Inflammatory macrophage treated with lipopolysaccharide for 4 hours (primary cell): Measurements from ENCODE around the gene MYH7.
"Not testable (repeated sequence)": the region's sequence is repeated elsewhere in the genome, so short reads cannot be mapped to it uniquely, and the experiment has no call there.

Source experiments
- DNase-seq: peaks from one replicate; pipeline ENCODE4 v3.0.0-alpha.2; 2020

Gene MYH7

DNA sequence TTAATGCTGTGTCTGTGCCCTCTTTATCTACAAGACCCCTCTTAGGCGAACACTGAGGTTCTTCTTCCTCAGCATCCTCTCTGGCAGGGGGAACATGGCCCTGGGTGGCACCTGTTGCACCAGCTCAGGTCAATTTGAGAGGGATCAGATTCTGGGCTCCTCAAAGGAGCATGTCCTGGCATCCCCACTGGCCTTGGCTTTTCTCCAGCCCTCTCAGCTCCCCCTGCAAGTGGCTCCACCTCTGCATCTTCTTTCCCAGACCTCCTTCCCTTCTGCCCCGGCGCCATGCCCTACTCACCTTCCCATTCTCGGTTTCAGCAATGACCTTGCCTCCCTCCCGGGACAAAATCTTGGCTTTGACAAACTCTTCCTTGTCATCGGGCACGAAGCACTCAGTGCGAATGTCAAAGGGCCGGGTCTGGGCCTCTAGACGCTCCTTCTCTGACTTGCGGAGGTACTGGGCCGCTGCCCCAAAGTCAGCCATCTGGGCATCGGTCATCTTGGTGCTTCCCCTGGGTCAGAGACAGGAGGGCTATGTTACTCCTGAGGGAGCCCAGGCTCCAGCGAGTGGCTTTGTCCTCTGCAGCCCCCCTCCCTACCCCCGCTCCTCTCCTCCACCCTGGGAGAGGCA is 28.6 kb downstream of the MYH7 start:
- no peak for DNase-seq

DNA sequence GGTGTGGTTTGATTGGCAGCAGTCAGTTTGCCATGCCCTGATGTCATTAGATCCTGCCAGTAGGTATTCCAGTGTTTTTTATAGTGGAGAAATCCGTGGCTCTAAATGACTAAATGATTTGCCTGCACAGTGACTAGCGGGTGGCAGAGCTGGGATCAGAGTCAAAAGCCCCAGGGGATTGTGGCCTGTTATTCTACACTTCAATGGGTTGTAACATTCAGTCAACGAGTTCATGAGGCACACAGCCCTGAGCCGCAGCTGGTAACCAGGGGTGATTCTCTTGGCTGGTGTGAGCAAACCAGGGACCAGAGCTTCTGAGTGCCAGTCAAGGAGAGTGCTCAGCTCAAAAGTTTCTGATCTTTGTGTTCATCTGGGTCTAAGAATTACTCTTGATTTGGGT is 29.2 kb downstream of the MYH7 start:
- no peak for DNase-seq

DNA sequence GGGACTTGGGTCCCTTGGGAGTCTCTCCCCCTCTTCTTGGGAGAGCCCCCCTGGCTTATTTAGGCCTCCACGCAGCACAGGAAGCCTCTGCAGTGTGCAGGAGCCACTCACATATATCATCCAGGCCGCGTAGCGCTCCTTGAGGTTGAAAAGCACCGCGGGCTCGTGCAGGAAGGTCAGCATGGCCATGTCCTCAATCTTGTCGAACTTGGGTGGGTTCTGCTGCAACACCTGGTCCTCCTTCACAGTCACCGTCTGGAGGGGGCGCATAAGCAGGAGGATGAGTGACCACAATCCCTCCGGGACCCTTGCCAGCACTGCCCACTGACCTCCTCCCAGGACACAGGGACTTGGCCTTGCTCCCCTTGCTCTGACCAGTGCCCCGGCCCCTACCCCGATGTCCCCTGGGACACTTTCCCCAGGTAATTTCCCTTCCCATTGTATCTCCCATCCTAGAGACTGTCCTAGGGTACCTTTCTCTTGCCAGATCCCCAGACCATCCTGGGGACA is 29.9 kb downstream of the MYH7 start:
- no peak for DNase-seq

DNA sequence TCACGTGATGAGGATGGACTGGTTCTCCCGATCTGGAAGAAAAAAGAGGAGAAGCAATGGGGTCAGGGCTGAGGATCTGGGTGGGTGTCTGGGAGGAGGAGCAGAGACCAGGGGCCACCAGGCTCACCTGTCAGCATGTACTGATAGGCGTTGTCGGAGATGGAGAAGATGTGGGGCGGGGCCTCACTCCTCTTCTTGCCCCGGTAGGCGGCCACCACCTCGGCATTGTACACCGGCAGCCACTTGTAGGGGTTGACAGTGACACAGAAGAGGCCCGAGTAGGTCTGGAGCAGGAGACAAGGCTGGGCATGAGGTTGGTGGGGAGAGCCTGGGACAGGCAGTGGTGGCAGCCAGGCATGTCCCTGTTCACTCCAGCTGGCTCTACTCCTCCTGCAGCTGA is 30.4 kb downstream of the MYH7 start:
- DNase-seq, result no peak

DNA sequence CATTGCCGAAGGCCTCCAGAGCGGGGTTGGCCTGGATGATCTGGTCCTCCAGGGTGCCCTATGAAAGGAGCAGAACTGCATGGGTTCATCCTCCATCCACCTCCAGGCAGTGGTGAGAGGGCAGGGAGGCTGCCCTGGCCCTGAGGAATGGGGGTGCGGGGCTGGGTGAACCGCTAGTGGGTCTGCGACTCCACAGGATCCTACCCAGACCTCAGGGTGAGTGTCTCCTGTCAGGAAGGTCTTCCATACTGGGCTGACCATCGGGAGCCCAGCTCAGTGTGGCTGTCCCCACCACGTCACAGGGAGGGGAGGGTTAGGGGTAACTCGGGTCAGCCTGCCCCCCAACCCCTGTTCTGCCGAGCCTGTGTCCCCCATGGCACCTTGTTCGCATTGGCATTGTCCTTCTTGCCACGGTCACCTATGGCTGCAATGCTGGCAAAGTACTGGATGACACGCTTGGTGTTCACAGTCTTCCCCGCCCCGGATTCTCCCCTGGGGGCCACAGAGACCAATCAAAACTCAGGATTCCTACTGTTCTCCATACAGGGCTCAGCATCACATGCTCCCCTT is 31.0 kb downstream of the MYH7 start:
- no peak for DNase-seq

DNA sequence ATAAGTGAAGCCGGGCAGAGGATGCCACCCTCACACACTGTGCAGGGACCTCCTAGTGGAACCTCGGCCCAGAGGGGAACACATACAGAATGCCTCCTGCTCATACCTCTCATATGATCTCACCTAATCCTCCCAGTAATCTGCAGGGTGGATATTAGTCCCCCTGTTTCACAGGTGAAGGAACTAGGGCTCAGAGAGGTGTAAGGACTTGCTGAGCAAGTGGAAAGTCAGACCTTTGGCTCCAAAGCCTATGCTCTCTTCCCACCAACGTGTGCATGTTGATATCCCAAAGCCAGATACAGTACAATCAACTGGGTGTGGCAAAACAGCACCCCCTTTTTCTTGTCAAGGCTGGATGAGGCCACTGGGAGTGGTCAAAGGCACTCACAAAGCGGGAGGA is 31.6 kb downstream of the MYH7 start:
- DNase-seq, result no peak

DNA sequence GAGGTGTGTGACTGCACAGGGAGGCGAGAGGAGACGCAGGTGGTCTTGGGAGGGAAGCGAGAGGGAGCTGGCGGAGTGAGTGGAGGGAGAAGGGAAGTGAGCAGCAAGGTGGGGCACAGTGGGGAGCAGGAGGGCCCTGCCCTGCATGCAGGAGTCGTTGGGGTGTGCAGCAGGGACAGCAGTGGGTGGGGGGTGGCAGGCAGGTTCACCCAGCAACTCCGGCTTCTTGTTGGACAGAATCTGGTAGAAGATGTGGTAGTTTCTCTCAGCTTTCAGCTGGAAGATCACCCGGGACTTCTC is 32.4 kb downstream of the MYH7 start:
- DNase-seq, result no peak

DNA sequence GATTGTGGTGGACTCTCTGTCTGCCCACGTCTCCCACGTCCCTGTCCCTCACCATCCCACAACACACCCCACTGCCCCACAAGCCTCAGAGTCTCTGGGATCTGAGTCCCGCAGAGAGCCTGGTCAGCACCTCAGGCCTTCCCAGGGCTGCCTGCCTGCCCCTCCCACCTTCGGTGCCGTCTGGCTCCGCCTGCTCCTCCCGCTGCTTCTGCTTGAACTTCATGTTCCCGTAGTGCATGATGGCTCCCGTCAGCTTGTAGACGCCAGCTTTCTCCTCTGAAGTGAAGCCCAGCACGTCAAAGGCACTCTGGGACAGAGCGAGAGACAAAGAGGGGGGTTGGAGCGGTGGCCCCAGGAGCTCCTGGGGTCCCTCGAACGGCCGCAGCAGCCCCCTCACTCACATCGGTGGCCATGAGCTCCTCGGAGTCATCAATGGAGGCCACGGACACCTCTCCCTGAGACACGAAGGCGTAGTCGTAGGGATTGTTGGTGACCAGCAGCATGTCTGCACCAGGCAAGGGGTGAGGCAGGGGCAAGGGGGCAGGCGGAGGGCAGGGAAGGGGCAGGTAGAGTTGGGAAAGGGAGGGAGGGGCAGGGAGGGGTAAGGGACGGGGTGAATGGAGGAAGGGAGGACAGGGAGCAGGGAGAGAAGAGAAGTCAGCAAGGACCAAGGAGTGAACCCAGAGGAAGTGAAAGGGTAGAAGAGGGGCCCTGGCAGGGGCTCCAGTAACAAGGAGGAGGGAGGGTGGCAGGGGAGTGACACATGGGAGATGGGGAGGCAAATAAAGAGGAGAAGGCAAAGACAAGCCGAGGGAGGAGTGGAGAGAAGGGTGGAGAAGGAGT is 32.9 kb downstream of the MYH7 start:
- no peak for DNase-seq

DNA sequence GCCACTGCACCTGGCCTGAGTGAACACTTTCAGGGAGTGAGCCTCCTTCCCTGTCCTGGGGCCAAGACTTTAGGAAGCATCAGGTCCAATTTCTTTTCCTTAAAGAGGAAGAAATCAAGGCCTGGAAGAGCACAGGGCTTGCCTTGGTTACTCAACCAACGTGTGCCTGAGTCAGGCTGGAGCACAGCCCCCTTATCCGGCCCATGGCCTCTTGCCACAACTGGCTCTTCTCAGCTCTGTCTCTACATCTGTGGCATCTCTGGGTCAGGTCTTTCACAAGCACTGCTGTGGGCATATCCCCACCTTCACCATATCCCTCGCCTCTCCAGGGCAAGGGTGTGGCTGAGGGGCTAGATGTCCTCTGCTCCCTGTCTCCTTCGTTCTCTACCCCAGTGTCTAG is 34.2 kb downstream of the MYH7 start:
- DNase-seq, result peak; percentile 20

DNA sequence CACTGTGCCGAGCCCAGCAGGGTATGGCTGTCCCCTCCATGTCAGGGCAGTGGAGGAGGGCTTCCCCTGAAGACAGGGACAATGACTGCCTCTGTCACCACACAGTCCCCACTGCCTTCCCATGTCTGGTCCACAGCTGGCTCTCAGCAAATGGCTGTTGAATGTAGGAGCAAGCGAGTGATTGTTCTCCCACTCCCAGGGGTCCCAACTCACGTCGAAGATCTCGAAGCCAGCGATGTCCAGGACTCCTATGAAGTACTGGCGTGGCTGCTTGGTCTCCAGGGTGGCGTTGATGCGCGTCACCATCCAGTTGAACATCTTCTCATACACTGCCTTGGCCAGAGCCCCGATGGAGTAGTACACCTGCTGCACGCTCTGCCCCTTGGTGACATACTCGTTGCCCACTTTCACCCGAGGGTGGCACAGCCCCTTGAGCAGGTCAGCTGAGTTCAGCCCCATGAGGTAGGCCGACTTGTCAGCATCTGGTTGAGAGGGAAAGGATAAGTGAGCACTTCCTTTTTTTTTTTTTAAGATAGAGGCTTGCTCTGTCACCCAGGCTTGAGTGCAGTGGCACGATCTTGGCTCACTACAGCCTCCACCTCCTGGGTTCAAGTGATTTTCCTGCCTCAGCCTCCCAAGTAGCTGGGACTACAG is 34.8 kb downstream of the MYH7 start:
- peak; percentile 16 for DNase-seq

DNA sequence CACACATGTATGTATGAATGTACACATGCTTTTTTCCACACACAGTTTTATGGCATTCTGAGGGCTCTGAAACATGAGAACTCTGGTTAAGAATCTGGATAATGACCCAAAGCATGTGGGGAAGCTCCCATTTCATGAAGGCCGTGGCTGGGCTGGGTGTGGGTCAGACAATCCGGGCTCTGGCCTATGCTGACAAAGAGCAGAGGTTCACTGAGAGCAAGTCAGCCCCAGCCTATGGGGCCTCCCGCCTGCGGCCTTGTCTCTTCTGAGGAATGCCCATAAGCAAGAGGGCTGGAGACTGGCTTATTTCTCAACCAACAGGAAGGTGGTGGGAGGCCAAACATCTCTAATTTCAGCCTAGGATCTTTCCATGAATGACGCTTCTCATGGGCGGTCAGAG is 35.9 kb downstream of the MYH7 start:
- no peak for DNase-seq

DNA sequence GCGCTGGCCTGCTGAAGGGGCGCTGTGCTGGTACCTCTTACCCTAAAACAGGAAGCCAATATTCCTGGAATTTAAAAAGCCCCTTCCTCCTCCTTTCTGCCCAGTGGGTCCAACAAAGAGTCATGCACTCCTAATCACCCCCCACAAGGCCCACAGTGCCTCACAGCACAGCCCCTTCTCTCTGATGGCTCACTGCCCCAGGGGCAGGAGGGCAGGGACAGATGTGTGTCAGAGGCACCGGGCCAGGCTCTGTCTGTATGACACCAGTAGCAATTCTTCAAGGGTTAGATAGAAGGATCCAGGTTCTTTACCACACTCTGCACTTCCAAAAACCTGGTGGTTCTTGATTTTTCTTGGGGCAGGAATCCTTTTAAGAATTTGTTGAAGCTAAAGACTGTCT is 36.3 kb downstream of the MYH7 start:
- DNase-seq, result no peak

DNA sequence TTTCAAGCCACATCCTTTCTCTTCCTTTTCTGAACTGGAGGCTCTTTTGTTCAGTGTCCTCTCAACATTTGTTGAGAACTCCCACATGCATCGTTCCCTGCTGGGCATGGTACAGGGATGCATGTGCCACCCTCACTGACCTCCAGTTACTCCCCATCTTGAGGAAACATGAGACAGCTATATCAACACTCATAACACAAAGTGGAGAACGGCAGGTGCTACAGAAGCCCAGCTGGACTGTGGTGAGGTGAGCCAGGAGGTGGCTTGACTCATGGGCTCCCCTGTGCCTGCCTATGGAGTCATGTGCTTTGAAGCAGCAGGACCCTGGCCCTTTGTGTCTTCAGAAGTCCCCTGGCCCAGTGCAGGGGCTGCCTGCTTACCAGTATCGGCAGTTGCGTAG is 37.1 kb downstream of the MYH7 start:
- no peak for DNase-seq

DNA sequence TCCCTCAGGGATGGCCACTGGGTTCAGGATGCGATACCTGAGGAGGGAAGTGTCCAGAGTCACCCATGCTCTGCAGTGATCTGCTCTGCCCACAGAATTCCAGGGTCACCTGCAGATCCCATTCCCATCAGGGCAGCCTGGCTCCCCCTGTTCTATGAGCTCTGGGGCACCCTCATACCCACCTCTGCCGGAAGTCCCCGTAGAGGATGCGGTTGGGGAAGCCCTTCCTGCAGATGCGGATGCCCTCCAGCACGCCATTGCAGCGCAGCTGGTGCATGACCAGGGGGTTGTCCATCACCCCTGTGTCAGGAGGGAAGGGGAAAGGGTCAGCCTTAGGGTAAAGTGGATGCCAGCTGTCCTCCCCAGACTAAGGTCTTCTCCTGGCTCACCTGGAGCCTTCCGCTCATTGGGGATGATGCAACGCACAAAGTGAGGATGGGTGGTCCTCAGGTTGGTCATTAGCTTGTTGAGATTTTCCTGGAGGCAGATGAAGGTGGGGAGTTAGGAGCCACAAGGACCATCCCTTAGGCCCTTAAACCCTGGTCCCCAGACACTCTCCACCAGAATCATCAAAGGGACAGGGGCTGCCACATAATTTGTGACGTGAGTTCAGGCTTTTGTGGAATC is 38.6 kb downstream of the MYH7 start:
- DNase-seq, result no peak

DNA sequence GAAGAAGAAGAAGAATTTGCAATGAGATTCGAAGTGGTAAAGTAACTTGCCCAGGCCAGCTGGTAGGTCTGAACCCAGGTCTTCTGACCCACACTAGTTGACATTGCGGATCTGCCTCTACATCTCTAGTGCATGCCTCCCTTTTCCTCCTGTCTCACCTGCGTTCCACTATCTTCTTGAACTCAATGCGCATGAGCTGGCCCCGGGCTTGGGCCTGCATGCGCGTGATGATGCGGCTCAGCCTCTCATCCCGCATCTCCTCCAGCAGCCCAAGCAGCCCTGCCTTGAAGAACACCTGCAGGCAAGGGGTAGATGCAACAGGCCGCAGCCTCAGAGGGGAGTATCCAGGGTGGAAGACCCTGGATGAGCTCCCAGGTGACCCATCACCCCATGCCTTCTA is 39.3 kb downstream of the MYH7 start:
- DNase-seq, result no peak

DNA sequence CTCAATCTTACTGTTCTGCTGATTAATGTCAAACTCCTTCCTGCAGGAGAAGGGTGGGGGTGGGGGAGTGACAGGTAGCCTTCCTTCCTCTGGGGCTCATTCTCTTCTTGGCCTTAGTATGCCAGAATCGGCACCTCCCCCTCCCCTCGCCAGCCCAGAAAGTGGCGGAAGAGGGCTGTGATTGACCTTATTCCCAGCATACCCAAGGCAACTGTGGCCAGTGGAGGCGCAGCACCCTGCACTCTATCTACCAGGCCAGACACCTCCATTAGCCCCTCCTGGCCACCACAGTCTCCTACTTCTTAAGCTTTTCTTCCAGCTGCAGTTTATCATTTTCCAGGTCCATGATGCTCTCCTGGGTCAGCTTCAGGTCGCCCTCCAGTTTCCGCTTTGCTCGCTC is 42.8 kb downstream of the MYH7 start:
- DNase-seq, result no peak

DNA sequence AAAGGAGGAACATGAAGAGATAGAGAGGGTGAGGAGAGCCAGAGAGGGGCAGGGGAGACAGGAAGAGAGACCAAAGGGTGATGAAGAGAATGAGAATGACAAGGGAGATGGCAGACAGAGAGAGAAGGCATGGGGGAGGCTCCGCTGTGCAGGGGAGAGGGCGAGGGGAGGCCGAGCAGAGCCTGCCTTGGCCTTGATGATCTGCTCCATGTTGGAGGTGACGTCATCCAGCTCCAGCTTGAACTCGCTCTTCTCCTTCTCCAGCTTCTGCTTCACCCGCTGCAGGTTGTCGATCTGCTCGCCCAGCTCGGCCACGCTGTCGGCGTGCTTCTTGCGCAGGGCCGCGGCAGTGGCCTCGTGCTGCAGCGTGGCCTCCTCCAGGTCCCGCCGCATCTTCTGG is 45.6 kb downstream of the MYH7 start:
- not testable (repeated sequence) for DNase-seq

DNA sequence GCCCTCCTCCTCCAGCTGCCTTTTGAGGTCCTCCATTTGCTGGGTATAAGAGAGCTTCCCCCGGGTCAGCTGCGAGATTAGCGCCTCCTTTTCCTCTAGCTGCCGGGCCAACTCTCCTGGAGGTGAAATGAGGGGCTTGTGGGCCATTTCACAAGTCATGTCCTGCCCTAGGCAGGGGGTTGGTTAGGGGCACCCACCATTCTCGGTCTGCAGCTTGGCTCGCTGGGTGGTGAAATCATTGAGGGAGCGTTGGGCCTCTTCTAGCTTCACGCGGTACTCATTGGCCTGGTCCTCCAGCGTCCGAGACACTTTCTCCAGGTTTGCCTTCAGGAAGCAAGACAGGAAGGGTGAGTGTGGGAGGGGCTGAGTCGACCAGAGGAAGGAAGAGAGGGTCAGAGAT is 46.1 kb downstream of the MYH7 start:
- no peak for DNase-seq

DNA sequence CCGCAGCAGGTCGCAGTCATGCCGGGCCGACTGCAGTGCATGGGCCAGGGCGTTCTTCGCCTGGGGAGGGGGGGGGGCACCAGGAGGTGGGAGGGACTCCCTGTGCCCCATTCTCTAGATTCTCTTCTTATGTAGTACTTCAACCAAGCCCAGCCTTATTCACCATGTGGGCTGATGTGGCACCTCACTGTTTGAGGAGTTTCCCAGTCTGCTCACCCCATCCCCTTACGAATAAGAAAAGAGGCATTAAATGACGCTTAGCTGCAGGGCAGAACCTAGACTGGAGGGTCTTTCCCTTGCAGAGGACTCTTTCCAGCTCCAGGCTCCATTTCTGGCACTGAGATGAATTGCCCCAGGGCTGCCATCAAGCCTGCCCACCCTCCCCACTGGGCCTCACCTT is 46.5 kb downstream of the MYH7 start:
- no peak for DNase-seq

DNA sequence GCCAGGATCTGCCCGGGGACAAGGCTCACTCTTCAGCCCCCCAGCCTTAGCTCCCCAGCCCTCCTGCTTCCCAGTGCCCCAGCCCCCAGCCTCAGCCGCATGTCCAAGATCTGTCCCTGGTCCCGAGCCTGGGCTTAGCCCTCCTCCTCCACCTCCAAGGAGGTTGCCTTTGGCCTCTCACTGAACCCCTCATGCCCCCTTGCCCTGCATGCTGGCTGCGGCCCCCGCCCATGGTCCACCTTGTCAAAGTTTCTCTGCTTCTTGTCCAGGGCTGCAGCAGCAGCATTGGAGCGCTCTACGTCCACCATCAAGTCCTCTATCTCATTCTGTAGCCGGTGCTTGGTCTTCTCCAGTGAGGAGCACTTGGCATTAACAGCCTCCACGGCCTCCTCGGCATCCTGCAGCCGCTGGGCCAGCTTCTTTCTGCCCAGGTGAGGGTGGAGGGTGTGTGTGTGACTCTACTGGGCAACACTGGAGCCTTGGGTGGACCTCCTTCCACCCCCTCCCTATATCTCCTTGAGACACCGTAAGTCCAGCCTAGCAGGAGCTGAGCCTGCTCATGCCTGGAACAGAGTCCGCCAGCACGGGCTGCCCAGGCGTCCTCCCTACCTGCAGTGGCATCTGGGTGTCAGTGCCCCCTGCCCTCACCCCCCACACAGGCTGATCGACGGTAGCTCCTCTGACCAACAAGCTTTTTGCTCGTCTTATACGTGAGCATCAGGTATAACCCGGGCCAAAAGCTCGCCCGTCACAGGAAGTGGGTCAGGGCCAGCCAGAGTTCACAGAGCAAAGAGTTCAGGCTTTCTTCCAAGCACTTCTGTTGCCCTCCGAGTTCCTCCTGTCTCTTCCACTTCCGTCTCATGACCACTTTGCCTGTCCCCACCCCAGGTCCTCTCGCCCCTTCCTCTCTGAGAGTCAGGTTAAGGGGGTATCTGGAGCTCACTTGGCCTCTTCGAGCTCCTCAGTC is 47.3 kb downstream of the MYH7 start:
- DNase-seq, result no peak

DNA sequence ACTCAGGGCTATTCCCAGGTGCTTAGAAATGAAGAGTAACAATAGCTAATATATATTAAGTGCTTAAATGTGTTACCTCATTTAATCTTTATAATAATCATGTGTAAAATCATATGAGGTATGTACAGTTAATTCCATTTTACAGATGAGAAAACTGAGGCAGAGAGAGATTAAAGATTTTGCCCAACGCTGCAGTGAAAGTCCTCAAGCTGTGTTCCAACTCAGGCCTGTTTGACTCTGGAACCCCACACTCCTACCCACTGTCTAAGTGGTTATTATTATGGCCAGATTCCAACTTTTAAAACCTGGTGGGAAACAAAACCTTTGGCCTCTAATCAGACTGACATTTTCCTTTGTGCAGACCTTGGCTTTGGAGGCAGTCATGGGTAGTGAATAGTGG is 48.5 kb downstream of the MYH7 start:
- no peak for DNase-seq

DNA sequence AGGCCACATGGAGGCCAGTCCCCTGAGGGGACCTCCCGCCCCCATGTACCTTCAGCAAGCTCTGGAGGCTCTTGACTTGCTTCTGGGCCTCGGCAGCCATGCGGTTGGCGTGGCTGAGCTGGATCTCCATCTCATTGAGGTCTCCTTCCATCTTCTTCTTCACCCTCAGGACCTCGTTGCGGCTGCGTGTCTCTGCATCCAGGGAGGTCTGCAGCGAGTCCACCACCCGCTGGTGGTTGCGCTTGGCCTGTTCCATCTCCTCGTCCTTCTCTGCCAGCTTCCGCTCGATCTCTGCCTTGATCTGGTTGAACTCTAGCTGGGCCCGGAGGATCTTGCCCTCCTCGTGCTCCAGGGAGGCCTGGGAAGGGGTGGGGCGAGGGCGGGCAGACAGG is 49.2 kb downstream of the MYH7 start:
- DNase-seq, result not testable (repeated sequence)
